Kidney (tissue), 14 donors: ENCODE measurements around the gene NXPH1. TPM values are rescaled to one million over a fixed set of nuclear protein-coding genes. Genes with fewer than 3 reads are reported as not detected.

ENCODE experiments used
- DNase-seq, 5 donors: peaks; one replicate each; pipeline ENCODE4 v3.0.0-alpha.2; 2013 to 2020
- FAIRE-seq: peaks from 2 replicates; lab custom pipeline; 2012; peaks lifted over from hg19 to GRCh38; lab: Jason Lieb, UNC
- H3K27ac ChIP-seq, 2 donors: one replicate each; pipeline ENCODE4 v1.7.0; 2013; ENCODE audit warnings: low read depth in 2 of 2, low read length in 2 of 2, inconsistent platforms in 1 of 2
- H3K27me3 ChIP-seq: one replicate; pipeline ENCODE4 v1.7.1; 2013; ENCODE audit warnings: low read length, inconsistent platforms; ENCODE audit not compliant: control insufficient read depth, insufficient read depth
- H3K36me3 ChIP-seq, 3 donors: one replicate each; pipeline versions ENCODE4 v1.7.0 to v1.7.1; 2013; ENCODE audit warnings: low read length in 3 of 3, control low read depth in 1 of 3, inconsistent platforms in 1 of 3; ENCODE audit not compliant: insufficient read depth in 3 of 3, control insufficient read depth in 2 of 3
- H3K4me1 ChIP-seq, 3 donors: one replicate each; pipeline versions ENCODE4 v1.7.0 to v1.7.1; 2013; ENCODE audit warnings: low read length in 3 of 3, inconsistent platforms in 1 of 3, low read depth in 1 of 3; ENCODE audit not compliant: control insufficient read depth in 2 of 3, insufficient read depth in 2 of 3
- H3K4me3 ChIP-seq, 3 donors: one replicate each; pipeline versions ENCODE4 v1.7.0 to v1.8.1; 2013; ENCODE audit warnings: low read length in 3 of 3, control low read depth in 1 of 3, inconsistent platforms in 1 of 3
- H3K9ac ChIP-seq, 3 donors: one replicate each; pipeline versions ENCODE4 v1.7.0 to v1.7.1; 2013; ENCODE audit warnings: low read length in 3 of 3, control low read depth in 1 of 3, inconsistent platforms in 1 of 3
- H3K9me3 ChIP-seq, 3 donors: one replicate each; pipeline versions ENCODE4 v1.7.0 to v1.7.1; 2013; ENCODE audit warnings: low read length in 3 of 3, control low read depth in 1 of 3, inconsistent platforms in 1 of 3; ENCODE audit not compliant: control insufficient read depth in 2 of 3, insufficient read depth in 1 of 3
- intact Hi-C: fragments of 100-400 bp; cut with DNase I; formaldehyde crosslinking; loops from one replicate; pipeline ENCODE4 v1.11.1; 2022
- polyA plus RNA-seq: library from polyadenylated mRNA; stranded (reverse); fragments of 350-450 nt; fragmentation: Illumina TruSeq; extraction: RNeasy Lipid Tissue Mini Kit (QIAGEN cat#74804); gene quantifications from one replicate; pipeline ENCODE4 v1.2.3, GENCODE V29; 2014; ENCODE audit warnings: low read depth, low replicate concordance; ENCODE audit not compliant: insufficient read depth
- total RNA-seq: library from RNA; stranded (reverse); fragmentation: NEBNext Ultra II Directional; extraction: Animal tissue kit (Norgen Biotek cat#: 25700); gene quantifications from one replicate; pipeline ENCODE4 v1.2.1, GENCODE V29; 2021
- TF ChIP-seq, protein P1 (sequence below): IDR thresholded peaks from 3 replicates; pipeline ENCODE4 v1.5.1; 2012; ENCODE audit warnings: mild to moderate bottlenecking, moderate library complexity, borderline replicate concordance; ENCODE audit not compliant: insufficient read depth; ENCODE audit errors: extremely low read depth
- donor health status: control.
- donor health status: control.
- donor health status: control.
- donor health status: control.
- donor health status: control.
- donor health status: DM: yes; HTN: yes; CAD: no.
- donor health status: Normal renal cell carcinoma (clear cell type).

Gene NXPH1
- total and polyA plus RNA-seq, 2 donors from 2014 or later: not detected

- no peak for FAIRE-seq
- TF ChIP-seq, protein P1, sequence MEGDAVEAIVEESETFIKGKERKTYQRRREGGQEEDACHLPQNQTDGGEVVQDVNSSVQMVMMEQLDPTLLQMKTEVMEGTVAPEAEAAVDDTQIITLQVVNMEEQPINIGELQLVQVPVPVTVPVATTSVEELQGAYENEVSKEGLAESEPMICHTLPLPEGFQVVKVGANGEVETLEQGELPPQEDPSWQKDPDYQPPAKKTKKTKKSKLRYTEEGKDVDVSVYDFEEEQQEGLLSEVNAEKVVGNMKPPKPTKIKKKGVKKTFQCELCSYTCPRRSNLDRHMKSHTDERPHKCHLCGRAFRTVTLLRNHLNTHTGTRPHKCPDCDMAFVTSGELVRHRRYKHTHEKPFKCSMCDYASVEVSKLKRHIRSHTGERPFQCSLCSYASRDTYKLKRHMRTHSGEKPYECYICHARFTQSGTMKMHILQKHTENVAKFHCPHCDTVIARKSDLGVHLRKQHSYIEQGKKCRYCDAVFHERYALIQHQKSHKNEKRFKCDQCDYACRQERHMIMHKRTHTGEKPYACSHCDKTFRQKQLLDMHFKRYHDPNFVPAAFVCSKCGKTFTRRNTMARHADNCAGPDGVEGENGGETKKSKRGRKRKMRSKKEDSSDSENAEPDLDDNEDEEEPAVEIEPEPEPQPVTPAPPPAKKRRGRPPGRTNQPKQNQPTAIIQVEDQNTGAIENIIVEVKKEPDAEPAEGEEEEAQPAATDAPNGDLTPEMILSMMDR: no peak
- DNase-seq: no peak
Measured at GRCh38 chr7:8615019-8615418, 181.6 kb downstream of the NXPH1 start.

DNA sequence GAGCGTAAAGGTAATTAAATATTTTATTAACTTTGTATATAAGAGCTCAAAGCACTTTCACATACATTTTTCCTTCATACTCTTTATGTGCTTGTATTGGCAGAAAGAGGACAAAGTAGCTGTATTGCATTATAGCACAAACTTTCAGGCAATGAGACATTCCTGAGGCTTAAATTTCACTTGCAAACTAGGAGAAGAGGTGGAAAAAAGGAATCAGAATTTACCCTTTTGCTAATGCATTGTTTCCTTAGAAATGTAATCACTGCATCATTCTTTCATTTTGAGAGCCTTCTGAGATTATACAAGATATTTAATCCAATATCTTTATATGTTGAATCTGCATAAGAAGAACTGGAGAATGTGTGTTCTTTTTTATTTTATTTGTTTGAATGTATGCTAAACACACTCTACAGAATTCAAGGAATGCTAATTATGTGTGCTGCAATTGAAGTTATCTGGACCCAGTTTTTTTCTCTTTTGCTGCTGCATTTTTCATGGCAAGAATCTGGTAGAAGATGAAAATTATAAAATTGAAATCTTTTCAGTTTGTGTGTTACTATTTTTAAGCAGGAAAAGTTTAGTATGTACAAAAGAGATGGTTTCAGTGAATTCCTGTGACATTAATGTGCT, 185.1 kb downstream of the NXPH1 start:
- no peak overlapping the region for H3K4me3 ChIP-seq
- DNase-seq: no peak

More at GRCh38 chr7:8615019-8615418, 181.6 kb downstream of the NXPH1 start:
- Histone ChIP-seq H3K4me3 (no peak overlapping the region), H3K27me3 (no peaks in the 10 kb centered on the region), H3K9ac (no peak overlapping the region), H3K4me1 (no peaks in the 10 kb centered on the region), H3K9me3 (no peaks in the 10 kb centered on the region), H3K36me3 (no peaks in the 10 kb centered on the region), H3K27ac (no peak overlapping the region)
- intact Hi-C loops: no loop called here

DNA sequence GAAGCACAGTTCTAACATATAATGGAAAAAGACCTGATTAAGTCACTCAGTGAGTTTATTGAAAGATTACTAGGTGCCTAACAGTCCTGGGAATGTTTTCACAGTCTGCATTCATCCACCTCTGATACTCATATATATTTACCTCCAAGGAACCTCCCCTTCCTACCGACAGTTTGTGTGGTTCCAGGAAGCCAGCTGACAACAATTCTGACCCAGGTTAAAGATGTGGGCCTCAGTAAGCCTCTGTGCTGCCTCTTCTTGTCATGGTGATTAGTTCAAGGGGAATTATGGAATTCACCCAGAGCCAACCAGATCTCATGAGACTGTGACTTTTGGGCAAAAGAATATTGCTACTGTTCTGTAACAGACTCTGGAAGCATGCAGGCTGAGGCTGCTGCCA, 186.8 kb downstream of the NXPH1 start:
- Histone ChIP-seq H3K27ac (no peak overlapping the region), H3K4me3 (no peak overlapping the region), H3K36me3 (no peaks in the 10 kb centered on the region), H3K4me1 (no peaks in the 10 kb centered on the region), H3K27me3 (no peaks in the 10 kb centered on the region), H3K9ac (no peak overlapping the region), H3K9me3 (no peaks in the 10 kb centered on the region)
- DNase-seq (no peak), FAIRE-seq (no peak)
- TF ChIP-seq, protein P1: no peak
- intact Hi-C loops: no loop called here

More for the DNA sequence above, 185.1 kb downstream of the NXPH1 start:
- H3K27ac ChIP-seq: no peak overlapping the region
- intact Hi-C loops: no loop called here
- no peaks in the 10 kb centered on the region for H3K4me1 ChIP-seq
- TF ChIP-seq, protein P1: no peak
- H3K27me3 ChIP-seq: no peaks in the 10 kb centered on the region
- no peaks in the 10 kb centered on the region for H3K36me3 ChIP-seq
- no peak overlapping the region for H3K9ac ChIP-seq
- FAIRE-seq: no peak
- no peaks in the 10 kb centered on the region for H3K9me3 ChIP-seq
